B cell (primary cell): ENCODE measurements around the gene ARHGAP40. TPM values are rescaled to one million over a fixed set of nuclear protein-coding genes. Genes with fewer than 3 reads are reported as not detected.

Experiments
- ATAC-seq: fragments of 200-7000 bp; cut with Tn5 transposase; one replicate; pipeline ENCODE4 v1.10.0; 2021; ENCODE audit warnings: low read depth, mild to moderate bottlenecking, moderate number of reproducible peaks, moderate library complexity
- CTCF ChIA-PET: fragments of 350-600 bp; sonication (Branson Sonifier 250); formaldehyde crosslinking; loops from one replicate; lab custom pipeline; 2021; ENCODE audit warnings: antibody characterized with exemption, inconsistent platforms; lab: Charles Lee
- POLR2A ChIA-PET: fragments of 350-600 bp; sonication (Branson Sonifier 250); formaldehyde crosslinking; loops from one replicate; lab custom pipeline; 2021; ENCODE audit warnings: antibody characterized with exemption; lab: Charles Lee
- DNase-seq: peaks from one replicate; pipeline ENCODE4 v3.0.0; 2013
- H2AFZ ChIP-seq: 2 replicates; pipeline ENCODE4 v1.6.1; 2012; ENCODE audit warnings: mild to moderate bottlenecking, low read depth, low read length; ENCODE audit not compliant: insufficient read depth, poor library complexity, severe bottlenecking
- H3K27ac ChIP-seq, 2 donors: 1 replicate in 1 of 2; 2 replicates in 1 of 2; pipeline ENCODE4 v1.5.1; 2012 to 2013; ENCODE audit warnings: low read length in 2 of 2, mild to moderate bottlenecking in 2 of 2, moderate library complexity in 1 of 2
- H3K27me3 ChIP-seq, 4 experiments: fragments of 200-600 bp in 1 of 4; sonication (generic) in 1 of 4; replicated peaks in 1 of 4; 1 replicate in 2 of 4; 2 replicates in 2 of 4; pipeline versions ENCODE4 v1.6.1 to v1.7.0; 2013 to 2016; ENCODE audit warnings: low read length in 3 of 4, mild to moderate bottlenecking in 2 of 4, mixed read lengths in 1 of 4, moderate library complexity in 1 of 4; ENCODE audit not compliant: insufficient read depth in 4 of 4, control insufficient read depth in 3 of 4; ENCODE audit errors: control extremely low read depth in 1 of 4
- H3K36me3 ChIP-seq, 2 experiments: replicated peaks in 1 of 2; 1 replicate in 1 of 2; 2 replicates in 1 of 2; pipeline versions ENCODE4 v1.6.1 to v1.7.1; 2013; ENCODE audit warnings: low read length in 1 of 2; ENCODE audit not compliant: insufficient read depth in 2 of 2, control insufficient read depth in 1 of 2; ENCODE audit errors: control extremely low read depth in 1 of 2, extremely low read depth in 1 of 2
- H3K4me1 ChIP-seq, 2 donors: fragments of 200-600 bp in 1 of 2; sonication (generic) in 1 of 2; 1 replicate in 1 of 2; 2 replicates in 1 of 2; pipeline versions ENCODE4 v1.5.1 to v1.6.1; 2013 to 2017; ENCODE audit warnings: low read length in 2 of 2; ENCODE audit not compliant: control insufficient read depth in 2 of 2, insufficient read depth in 2 of 2
- H3K4me2 ChIP-seq: replicated peaks from 2 replicates; pipeline ENCODE3; 2012; ENCODE audit warnings: mild to moderate bottlenecking, low read depth, low read length; ENCODE audit not compliant: poor library complexity, severe bottlenecking
- H3K4me3 ChIP-seq, 5 experiments: fragments of 200-600 bp in 1 of 5; sonication (generic) in 1 of 5; 1 replicate in 3 of 5; 2 replicates in 2 of 5; pipeline versions ENCODE4 v1.5.1 to v1.7.0; 2011 to 2016; ENCODE audit warnings: low read length in 4 of 5, mild to moderate bottlenecking in 4 of 5, low read depth in 2 of 5, control low read depth in 1 of 5, moderate library complexity in 1 of 5; ENCODE audit not compliant: insufficient read depth in 1 of 5; ENCODE audit errors: control extremely low read depth in 1 of 5, extremely low read depth in 1 of 5
- H3K79me2 ChIP-seq: fragments of 200-600 bp; sonication (generic); one replicate; pipeline ENCODE4 v1.6.0; 2016; ENCODE audit warnings: low read length; ENCODE audit not compliant: control insufficient read depth, insufficient read depth
- H3K9ac ChIP-seq: fragments of 200-600 bp; sonication (generic); 2 replicates; pipeline ENCODE4 v1.6.1; 2017; ENCODE audit warnings: mild to moderate bottlenecking, low read length, moderate library complexity
- H3K9me3 ChIP-seq, 3 donors: one replicate each; pipeline versions ENCODE4 v1.6.1 to v1.7.1; 2013; ENCODE audit warnings: low read length in 2 of 3; ENCODE audit not compliant: control insufficient read depth in 2 of 3, insufficient read depth in 1 of 3; ENCODE audit errors: control extremely low read depth in 1 of 3
- H4K20me1 ChIP-seq: 2 replicates; pipeline ENCODE4 v1.6.0; 2012; ENCODE audit warnings: mild to moderate bottlenecking, low read length; ENCODE audit not compliant: insufficient read depth, control insufficient read depth, poor library complexity, severe bottlenecking
- H3K27ac Mint-ChIP-seq: one replicate; pipeline ENCODE4 v1.8.0; 2021; ENCODE audit warnings: mixed read lengths
- H3K27me3 Mint-ChIP-seq: one replicate; pipeline ENCODE4 v1.8.0; 2021; ENCODE audit warnings: mixed read lengths
- H3K4me1 Mint-ChIP-seq: one replicate; pipeline ENCODE4 v1.8.0; 2021; ENCODE audit warnings: mixed read lengths
- H3K4me3 Mint-ChIP-seq: one replicate; pipeline ENCODE4 v1.8.0; 2021; ENCODE audit warnings: mixed read lengths
- H3K9me3 Mint-ChIP-seq: one replicate; pipeline ENCODE4 v1.8.0; 2022; ENCODE audit warnings: mixed read lengths; ENCODE audit not compliant: insufficient read depth
- CTCF ChIP-seq: fragments of 200-600 bp; IDR thresholded peaks from one replicate; pipeline ENCODE4 v1.8.0; 2022; ENCODE audit warnings: antibody characterized with exemption, mild to moderate bottlenecking
- EZH2 ChIP-seq: IDR thresholded peaks from 2 replicates; pipeline ENCODE4 v1.6.1; 2012; ENCODE audit warnings: borderline replicate concordance, low read depth, mild to moderate bottlenecking, moderate library complexity, low read length; ENCODE audit not compliant: insufficient read depth, poor library complexity, severe bottlenecking
- WGBS: methylation state at CpG from one replicate; pipeline ENCODE4 v1.1.5; 2013; ENCODE audit warnings: missing lambda C conversion rate; ENCODE audit not compliant: insufficient coverage; 5-methylcytosine and 5-hydroxymethylcytosine counted together
- intact Hi-C: fragments of 100-400 bp; cut with micrococcal nuclease; formaldehyde crosslinking; loops from one replicate; pipeline ENCODE4 v1.10.0; 2022
- polyA plus RNA-seq: library from polyadenylated mRNA; depleted of rRNA; stranded (reverse); fragments of >200 nt; gene quantifications from 2 replicates; pipeline ENCODE4 v1.2.3, GENCODE V29; 2012
- total RNA-seq, 2 donors: library from RNA; stranded (reverse); fragments of 120-200 nt in 1 of 2; gene quantifications; 1 replicate in 1 of 2; 2 replicates in 1 of 2; pipeline versions ENCODE4 v1.2.3 to v1.2.4, GENCODE V29; 2013 to 2022

The ARHGAP40 gene
- total and polyA plus RNA-seq, 2 donors (not counting 1 experiment from before 2014, with no cell fraction given): not detected

- ATAC-seq (no peak), DNase-seq (no peak)
- H3K9me3 Mint-ChIP-seq: no peaks in the 10 kb centered on the region
- Histone ChIP-seq H3K27me3 (peaks cover 0 to 55% (median 22%) of the 10 kb centered on the region in 4 experiments), H4K20me1 (no peaks in the 10 kb centered on the region), H3K27ac (no peak overlapping the region), H3K9ac (no peak overlapping the region), H3K9me3 (peaks cover 0 to 10% (median 0%) of the 10 kb centered on the region in 3 donors), H3K36me3 (no peaks in the 10 kb centered on the region), H3K4me2 (no peak overlapping the region), H3K79me2 (no peaks in the 10 kb centered on the region), H3K4me1 (peaks cover 10 to 15% of the 10 kb centered on the region in 2 donors), H2AFZ (no peak overlapping the region), H3K4me3 (no peak overlapping the region)
- POLR2A ChIA-PET: no interaction called here
- no peak overlapping the region for H3K27ac Mint-ChIP-seq
- H3K27me3 Mint-ChIP-seq: peaks cover 59% of the 10 kb centered on the region
- intact Hi-C loops: no loop called here
- CTCF ChIA-PET: no interaction called here
- TF ChIP-seq CTCF: no peak
- TF ChIP-seq EZH2: no peak
- no peak overlapping the region for H3K4me3 Mint-ChIP-seq
- H3K4me1 Mint-ChIP-seq: peaks cover 11% of the 10 kb centered on the region
Observed at GRCh38 chr20:38669688-38670087, 68.1 kb downstream of the ARHGAP40 start.

- H3K36me3 ChIP-seq: no peaks in the 10 kb centered on the region
- H3K9me3 ChIP-seq: peaks cover 0 to 15% (median 0%) of the 10 kb centered on the region in 3 donors
- H3K4me2 ChIP-seq: no peak overlapping the region
- peaks cover 10 to 17% of the 10 kb centered on the region in 2 donors for H3K4me1 ChIP-seq
- Mint-ChIP-seq H3K4me3 (no peak overlapping the region), H3K27me3 (peaks cover 57% of the 10 kb centered on the region), H3K27ac (no peak overlapping the region), H3K9me3 (no peaks in the 10 kb centered on the region), H3K4me1 (peaks cover 17% of the 10 kb centered on the region)
- H3K9ac ChIP-seq: no peak overlapping the region
- intact Hi-C loops: no loop called here
- POLR2A ChIA-PET: no interaction called here
- H3K79me2 ChIP-seq: no peaks in the 10 kb centered on the region
- DNase-seq (no peak), ATAC-seq (no peak)
- peaks cover 0 to 61% (median 21%) of the 10 kb centered on the region in 4 experiments for H3K27me3 ChIP-seq
- 83% methylated on average over 2 of the region's 3 CpGs for WGBS
- H3K27ac ChIP-seq: no peak overlapping the region
- no peak overlapping the region for H3K4me3 ChIP-seq
- CTCF ChIA-PET: interaction anchor here (0.6 kb wide), 1 partner anchor 386 kb away, joined by 3 read pairs; no protein-coding TSS in a partner anchor
- no peak overlapping the region for H2AFZ ChIP-seq
- H4K20me1 ChIP-seq: no peaks in the 10 kb centered on the region
- TF ChIP-seq CTCF (no peak), EZH2 (no peak)
Observed at GRCh38 chr20:38670786-38671185, 69.2 kb downstream of the ARHGAP40 start.
